Spleen (tissue), 7 donors: ENCODE measurements around the gene CARS2.

ENCODE experiments used
- CTCF ChIP-seq, 11 experiments: fragments of 200-600 bp in 7 of 11; fragments of 450-650 bp in 4 of 11; sonication (generic) in 4 of 11; IDR thresholded peaks in 8 of 11; conservative IDR thresholded peaks in 3 of 11; 1 replicate in 7 of 11; 2 replicates in 4 of 11; pipeline versions ENCODE4 v1.4.0 to v1.8.0; 2016 to 2021; ENCODE audit warnings: antibody characterized with exemption in 11 of 11, inconsistent platforms in 4 of 11, mild to moderate bottlenecking in 1 of 11
- POLR2A ChIP-seq, 3 donors: fragments of 450-650 bp; IDR thresholded peaks; one replicate each; pipeline ENCODE4 v1.5.1; 2017; ENCODE audit warnings: antibody characterized with exemption in 3 of 3, mild to moderate bottlenecking in 1 of 3
- POLR2AphosphoS5 ChIP-seq, 3 donors: sonication (generic); formaldehyde crosslinking; IDR thresholded peaks; one replicate each; pipeline ENCODE4 v1.5.1; 2017; ENCODE audit warnings: antibody characterized with exemption in 3 of 3
- donor health status: DM: no; HTN: no; CAD: no; lungs with moderate emphysema.
- donor health status: DM: no; HTN: no; CAD: no.
- donor health status: DM: no; HTN: no; CAD: no.

DNA sequence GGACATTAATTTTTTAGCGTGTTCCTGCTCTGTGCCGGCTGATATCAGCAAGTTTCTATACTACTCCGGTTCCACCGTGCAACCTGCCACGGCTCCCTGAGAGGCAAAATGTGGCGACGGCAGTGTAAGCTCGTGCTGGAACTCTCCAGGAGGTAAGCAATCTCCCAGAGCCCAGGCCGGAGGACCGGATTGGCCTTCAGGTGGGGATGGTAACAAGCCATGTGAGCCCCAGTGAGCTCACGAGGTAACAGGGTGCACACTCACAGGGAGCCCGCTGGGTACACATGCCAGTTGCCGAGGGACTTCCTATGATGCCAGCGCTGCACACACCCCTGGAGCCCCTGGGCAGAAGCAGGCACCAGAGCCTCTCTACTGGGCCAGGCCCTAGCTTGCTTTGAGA, 52.1 kb downstream of the CARS2 start:
- TF ChIP-seq CTCF (IDR thresholded peaks at IDR 0.05 in 8 of 11, conservative IDR thresholded peaks at IDR 0.05 in 3 of 11) = no peak
- no peak for TF ChIP-seq POLR2A (IDR thresholded peaks at IDR 0.05)
- TF ChIP-seq POLR2AphosphoS5 (IDR thresholded peaks at IDR 0.05) = no peak
